H1 (cell line): Measurements from ENCODE around the gene RCBTB2. TPM values are rescaled to one million over a fixed set of nuclear protein-coding genes. Genes with fewer than 3 reads are reported as not detected.

ENCODE experiments used
- CTCF ChIA-PET: fragments of 300-600 bp; sonication (Branson Sonifier 250); formaldehyde crosslinking; loops from one replicate; lab custom pipeline; 2021; ENCODE audit not compliant: partially characterized antibody; lab: Charles Lee
- POLR2A ChIA-PET: fragments of 300-600 bp; sonication (Branson Sonifier 250); formaldehyde crosslinking; loops from one replicate; lab custom pipeline; 2021; ENCODE audit warnings: inconsistent platforms; ENCODE audit not compliant: partially characterized antibody; lab: Charles Lee
- DNase-seq, 2 experiments: peaks; one replicate each; pipeline versions ENCODE4 v3.0.0 to v3.0.0-alpha.2; 2010 to 2022; ENCODE audit warnings: low spot score in 2 of 2, low read depth in 1 of 2, mixed read lengths in 1 of 2
- FAIRE-seq: peaks from 2 replicates; lab custom pipeline; 2011; peaks lifted over from hg19 to GRCh38; lab: Jason Lieb, UNC
- H2AFZ ChIP-seq: 2 replicates; pipeline ENCODE4 v1.8.1; 2012; ENCODE audit warnings: low read length, inconsistent platforms
- H2AK5ac ChIP-seq: 2 replicates; pipeline ENCODE4 v1.6.1; 2013; ENCODE audit warnings: low read depth, low read length
- H2BK120ac ChIP-seq: replicated peaks from 2 replicates; pipeline ENCODE3; 2013; ENCODE audit warnings: low read depth, low read length, inconsistent platforms
- H2BK12ac ChIP-seq: 2 replicates; pipeline ENCODE4 v1.6.1; 2013; ENCODE audit warnings: low read depth, low read length
- H2BK15ac ChIP-seq: 2 replicates; pipeline ENCODE4 v1.6.1; 2013; ENCODE audit warnings: low read length
- H2BK20ac ChIP-seq: 2 replicates; pipeline ENCODE4 v1.6.1; 2013; ENCODE audit warnings: low read length
- H2BK5ac ChIP-seq: 2 replicates; pipeline ENCODE4 v1.6.1; 2013; ENCODE audit warnings: low read depth, low read length
- H3K14ac ChIP-seq: 2 replicates; pipeline ENCODE4 v1.6.1; 2013; ENCODE audit warnings: inconsistent platforms; ENCODE audit not compliant: insufficient read length
- H3K18ac ChIP-seq: 2 replicates; pipeline ENCODE4 v1.6.1; 2013; ENCODE audit warnings: low read length; ENCODE audit errors: extremely low read depth
- H3K23ac ChIP-seq: 2 replicates; pipeline ENCODE4 v1.6.1; 2013; ENCODE audit warnings: inconsistent platforms; ENCODE audit not compliant: insufficient read length
- H3K23me2 ChIP-seq: 2 replicates; pipeline ENCODE4 v1.6.1; 2013; ENCODE audit warnings: low read depth, low read length
- H3K27ac ChIP-seq: 2 replicates; pipeline ENCODE4 v1.6.1; 2011; ENCODE audit warnings: low read depth, low read length, inconsistent platforms
- H3K27me3 ChIP-seq, 4 experiments: replicated peaks in 1 of 4; 1 replicate in 1 of 4; 2 replicates in 3 of 4; pipeline versions ENCODE4 v1.6.1 to v1.8.1; 2011 to 2013; ENCODE audit warnings: low read length in 3 of 4, mild to moderate bottlenecking in 3 of 4, inconsistent platforms in 2 of 4, mixed read lengths in 2 of 4, moderate library complexity in 1 of 4; ENCODE audit not compliant: control insufficient read depth in 3 of 4, insufficient read depth in 3 of 4; ENCODE audit errors: extremely low read depth in 1 of 4
- H3K36me3 ChIP-seq, 4 experiments: 2 replicates each; pipeline versions ENCODE4 v1.6.1 to v1.8.1; 2011 to 2013; ENCODE audit warnings: mild to moderate bottlenecking in 4 of 4, low read length in 3 of 4, moderate library complexity in 2 of 4, control low read depth in 1 of 4, inconsistent platforms in 1 of 4; ENCODE audit not compliant: insufficient read depth in 4 of 4, control insufficient read depth in 2 of 4
- H3K4ac ChIP-seq: replicated peaks from 2 replicates; pipeline ENCODE3; 2013; ENCODE audit warnings: low read length, low read depth, mixed read lengths, inconsistent platforms; ENCODE audit not compliant: insufficient read length
- H3K4me1 ChIP-seq, 4 experiments: replicated peaks in 1 of 4; 1 replicate in 1 of 4; 2 replicates in 3 of 4; pipeline versions ENCODE4 v1.6.1 to v1.8.1; 2011 to 2013; ENCODE audit warnings: low read length in 3 of 4, inconsistent platforms in 2 of 4, mixed read lengths in 1 of 4; ENCODE audit not compliant: insufficient read depth in 4 of 4, control insufficient read depth in 3 of 4
- H3K4me2 ChIP-seq, 2 experiments: 2 replicates each; pipeline versions ENCODE4 v1.6.1 to v1.8.1; 2011 to 2013; ENCODE audit warnings: low read depth in 2 of 2, low read length in 2 of 2, control low read depth in 1 of 2, inconsistent platforms in 1 of 2, mild to moderate bottlenecking in 1 of 2; ENCODE audit not compliant: insufficient read depth in 1 of 2
- H3K4me3 ChIP-seq, 4 experiments: fragments of 200-600, 300-600 bp in 1 of 4; sonication (generic), shearing (Covaris generic), sonication (Bioruptor Twin) in 1 of 4; 2 replicates each; pipeline versions ENCODE4 v1.5.1 to v1.8.1; 2011 to 2016; ENCODE audit warnings: low read length in 4 of 4, low read depth in 3 of 4, control low read depth in 2 of 4, inconsistent platforms in 2 of 4, mild to moderate bottlenecking in 2 of 4, mixed read lengths in 1 of 4, moderate library complexity in 1 of 4; ENCODE audit not compliant: insufficient read depth in 2 of 4; ENCODE audit errors: extremely low read depth in 1 of 4
- H3K56ac ChIP-seq: replicated peaks from 2 replicates; pipeline ENCODE3; 2013; ENCODE audit warnings: low read depth, mild to moderate bottlenecking, mixed read lengths, low read length, inconsistent platforms; ENCODE audit not compliant: insufficient read length
- H3K79me1 ChIP-seq: 2 replicates; pipeline ENCODE4 v1.6.1; 2013; ENCODE audit warnings: low read depth, low read length, control low read depth
- H3K79me2 ChIP-seq, 2 experiments: 2 replicates each; pipeline versions ENCODE4 v1.6.1 to v1.8.1; 2012 to 2013; ENCODE audit warnings: low read length in 2 of 2, mild to moderate bottlenecking in 2 of 2, inconsistent platforms in 1 of 2; ENCODE audit not compliant: insufficient read depth in 2 of 2, control insufficient read depth in 1 of 2
- H3K9ac ChIP-seq, 4 experiments: replicated peaks in 1 of 4; 1 replicate in 1 of 4; 2 replicates in 3 of 4; pipeline versions ENCODE4 v1.6.1 to v1.8.1; 2011 to 2013; ENCODE audit warnings: low read depth in 3 of 4, low read length in 3 of 4, control low read depth in 2 of 4, mild to moderate bottlenecking in 2 of 4, moderate library complexity in 2 of 4, inconsistent platforms in 1 of 4; ENCODE audit errors: extremely low read depth in 1 of 4
- H3K9me3 ChIP-seq, 2 experiments: 2 replicates each; pipeline versions ENCODE4 v1.6.1 to v1.8.1; 2012 to 2013; ENCODE audit warnings: mild to moderate bottlenecking in 2 of 2, moderate library complexity in 2 of 2, control low read depth in 1 of 2, inconsistent platforms in 1 of 2, low read depth in 1 of 2, low read length in 1 of 2, mixed read lengths in 1 of 2; ENCODE audit not compliant: insufficient read depth in 2 of 2
- H4K20me1 ChIP-seq, 2 experiments: replicated peaks in 1 of 2; 2 replicates each; pipeline versions ENCODE3 to v1.8.1; 2011 to 2013; ENCODE audit warnings: inconsistent platforms in 2 of 2, low read length in 2 of 2, mild to moderate bottlenecking in 1 of 2; ENCODE audit not compliant: insufficient read depth in 2 of 2, control insufficient read depth in 1 of 2
- H4K5ac ChIP-seq: 2 replicates; pipeline ENCODE4 v1.6.1; 2013; ENCODE audit warnings: low read length, low read depth, mixed read lengths, inconsistent platforms; ENCODE audit not compliant: insufficient read length
- H4K8ac ChIP-seq: 2 replicates; pipeline ENCODE4 v1.8.0; 2013; ENCODE audit warnings: mild to moderate bottlenecking, moderate library complexity, low read length, inconsistent platforms; ENCODE audit not compliant: insufficient read depth; ENCODE audit errors: extremely low read depth
- H4K91ac ChIP-seq: replicated peaks from 2 replicates; pipeline ENCODE3; 2013; ENCODE audit warnings: low read length, mixed read lengths, inconsistent platforms; ENCODE audit not compliant: insufficient read length
- BACH1 ChIP-seq: IDR thresholded peaks from 2 replicates; pipeline ENCODE4 v1.6.1; 2012; ENCODE audit warnings: low read length, improper control_type of control experiment
- KDM5A ChIP-seq: fragments of 200-600 bp; IDR thresholded peaks from 2 replicates; pipeline ENCODE4 v1.7.1; 2012; ENCODE audit warnings: mild to moderate bottlenecking, low read length, inconsistent platforms, mixed read lengths
- polyA plus RNA-seq, 7 experiments: library from polyadenylated mRNA; depleted of rRNA in 3 of 7; stranded (reverse) in 5 of 7; unstranded in 2 of 7; fragments of >200 nt in 5 of 7; fragments of 200-250 nt in 2 of 7; gene quantifications; 1 replicate in 5 of 7; 2 replicates in 1 of 7; 4 replicates in 1 of 7; pipeline versions ENCODE4 v1.2.1 to v1.2.3, GENCODE V29; 2011 to 2013; ENCODE audit warnings: missing spikeins in 2 of 7, mixed read lengths in 2 of 7
- total RNA-seq: library from RNA; stranded (reverse); fragmentation: NEBNext Ultra II Directional; extraction: Animal tissue kit (Norgen Biotek cat#: 25700); gene quantifications from 2 replicates; pipeline ENCODE4 v1.2.1, GENCODE V29; 2021

RCBTB2 gene
- total and polyA plus RNA-seq, 2 of the 8 experiments (the other 6 are each of a cell fraction or from before 2014, with no cell fraction given) = 5.2 to 8.4 TPM

GRCh38 chr13:48555441-48555840, 22.6 kb upstream of the RCBTB2 start:
- no peaks in the 10 kb centered on the region for H3K4me1 ChIP-seq
- no peak for TF ChIP-seq BACH1
- no peak for TF ChIP-seq KDM5A

More at GRCh38 chr13:48555441-48555840, 22.6 kb upstream of the RCBTB2 start:
- Histone ChIP-seq H3K4me2 (no peak overlapping the region), H2BK20ac (no peak overlapping the region), H3K79me2 (no peaks in the 10 kb centered on the region), H4K5ac (no peak overlapping the region), H2AFZ (no peak overlapping the region), H3K79me1 (no peaks in the 10 kb centered on the region), H3K23me2 (no peaks in the 10 kb centered on the region), H2AK5ac (no peak overlapping the region), H3K36me3 (no peaks in the 10 kb centered on the region), H2BK120ac (no peak overlapping the region), H4K91ac (no peak overlapping the region), H3K4ac (no peak overlapping the region), H4K20me1 (no peaks in the 10 kb centered on the region), H3K9ac (no peak overlapping the region), H3K56ac (no peak overlapping the region), H3K9me3 (peaks cover 4 to 5% of the 10 kb centered on the region in 2 experiments; a peak in 2 of 4 replicates), H3K4me3 (no peak overlapping the region), H3K18ac (no peak overlapping the region), H3K27me3 (no peaks in the 10 kb centered on the region), H2BK5ac (no peak overlapping the region), H2BK15ac (no peak overlapping the region), H4K8ac (no peak overlapping the region), H3K14ac (no peak overlapping the region), H3K23ac (no peak overlapping the region), H2BK12ac (no peak overlapping the region), H3K27ac (no peak overlapping the region)
- DNase-seq = no peak
- POLR2A ChIA-PET = no interaction called here
- FAIRE-seq = no peak
- CTCF ChIA-PET = no interaction called here
